ENCODE results near the gene SIGLECL1. TPM values are rescaled to one million over a fixed set of nuclear protein-coding genes. Genes with fewer than 3 reads are reported as not detected.

Gene SIGLECL1
- total and polyA plus RNA-seq, 4 donors, result 0.03 TPM; not detected in 3

- no peak for TF ChIP-seq CTCF (IDR thresholded peaks at IDR 0.05; ENCODE audit: control extremely low read depth, extremely low read depth)
- DNase-seq (peak in 2 of 3 donors; percentile 6 to 7), ATAC-seq (ENCODE audit: insufficient read depth, low FRiP score) (no peak)
- 24 to 39% methylated on average over 5 of the region's 5 CpGs for WGBS, 2 donors
- Histone ChIP-seq H3K9me3 (ENCODE audit: control insufficient read depth in 4 of 4, insufficient read depth in 3 of 4, low read length in 3 of 4) (peaks cover 0 to 14% (median 0%) of the 10 kb centered on the region in 4 donors), H3K9ac (ENCODE audit: insufficient read depth in 1 of 2, low read length in 2 of 2) (no peak overlapping the region), H3K27me3 (ENCODE audit: control insufficient read depth in 3 of 3, insufficient read depth in 3 of 3, low read length in 2 of 3) (no peaks in the 10 kb centered on the region), H3K4me1 (ENCODE audit: control insufficient read depth in 5 of 5, insufficient read depth in 5 of 5, low read length in 5 of 5) (no peaks in the 10 kb centered on the region), H3K4me3 (no peak overlapping the region), H3K36me3 (ENCODE audit: control insufficient read depth in 4 of 4, insufficient read depth in 4 of 4, low read length in 4 of 4) (no peaks in the 10 kb centered on the region), H3K27ac (ENCODE audit: low read depth in 1 of 2, low read length in 1 of 2) (no peak overlapping the region)
These were observed 4.7 kb upstream of the SIGLECL1 start for GRCh38 chr19:51246164-51246552.

GRCh38 chr19:51247972-51248590 is 2.8 kb upstream of the SIGLECL1 start:
- Histone ChIP-seq H3K27ac (ENCODE audit: low read depth in 1 of 2, low read length in 1 of 2) (no peak overlapping the region), H3K9ac (ENCODE audit: insufficient read depth in 1 of 2, low read length in 2 of 2) (no peak overlapping the region), H3K9me3 (ENCODE audit: control insufficient read depth in 4 of 4, insufficient read depth in 3 of 4, low read length in 3 of 4) (peaks cover 0 to 7% (median 0%) of the 10 kb centered on the region in 4 donors), H3K4me1 (ENCODE audit: control insufficient read depth in 5 of 5, insufficient read depth in 5 of 5, low read length in 5 of 5) (no peaks in the 10 kb centered on the region), H3K4me3 (no peak overlapping the region), H3K27me3 (ENCODE audit: control insufficient read depth in 3 of 3, insufficient read depth in 3 of 3, low read length in 2 of 3) (no peaks in the 10 kb centered on the region), H3K36me3 (ENCODE audit: control insufficient read depth in 4 of 4, insufficient read depth in 4 of 4, low read length in 4 of 4) (no peaks in the 10 kb centered on the region)
- ATAC-seq (ENCODE audit: insufficient read depth, low FRiP score), result no peak
- TF ChIP-seq CTCF (IDR thresholded peaks at IDR 0.05; ENCODE audit: control extremely low read depth, extremely low read depth), result no peak
- WGBS, 2 donors, result 69 to 75% methylated on average over 7 of the region's 7 CpGs
- no peak for DNase-seq

- WGBS, 2 donors, result 76 to 85% methylated on average over 9 of the region's 9 CpGs
- H3K27ac ChIP-seq (ENCODE audit: low read depth in 1 of 2, low read length in 1 of 2), result no peak overlapping the region
- no peak overlapping the region for H3K9ac ChIP-seq (ENCODE audit: insufficient read depth in 1 of 2, low read length in 2 of 2)
These were observed 564 bp downstream of the SIGLECL1 start for GRCh38 chr19:51251468-51251820.

More at GRCh38 chr19:51251468-51251820, 564 bp downstream of the SIGLECL1 start:
- H3K36me3 ChIP-seq (ENCODE audit: control insufficient read depth in 4 of 4, insufficient read depth in 4 of 4, low read length in 4 of 4), result no peaks in the 10 kb centered on the region
- ATAC-seq (ENCODE audit: insufficient read depth, low FRiP score), result no peak
- no peaks in the 10 kb centered on the region for H3K4me1 ChIP-seq (ENCODE audit: control insufficient read depth in 5 of 5, insufficient read depth in 5 of 5, low read length in 5 of 5)
- H3K4me3 ChIP-seq, result no peak overlapping the region
- DNase-seq, result no peak
- no peaks in the 10 kb centered on the region for H3K27me3 ChIP-seq (ENCODE audit: control insufficient read depth in 3 of 3, insufficient read depth in 3 of 3, low read length in 2 of 3)
- no peak for TF ChIP-seq CTCF (IDR thresholded peaks at IDR 0.05; ENCODE audit: control extremely low read depth, extremely low read depth)
- peaks cover 0 to 5% (median 0%) of the 10 kb centered on the region in 4 donors for H3K9me3 ChIP-seq (ENCODE audit: control insufficient read depth in 4 of 4, insufficient read depth in 3 of 4, low read length in 3 of 4)

All from lung (tissue), 12 donors.